MM.1S (cell line): ENCODE data around the gene ATG4D.

Experiments used
- CTCF ChIP-seq: fragments of 300-600 bp; sonication (generic); IDR thresholded peaks from 2 replicates; pipeline ENCODE4 v1.5.1; 2016; ENCODE audit warnings: antibody characterized with exemption, low read length, mixed read lengths
- EZH2phosphoT487 ChIP-seq: fragments of 300-600 bp; sonication (generic); IDR thresholded peaks from 2 replicates; pipeline ENCODE4 v1.6.1; 2018; ENCODE audit warnings: antibody characterized with exemption, low read length

DNA sequence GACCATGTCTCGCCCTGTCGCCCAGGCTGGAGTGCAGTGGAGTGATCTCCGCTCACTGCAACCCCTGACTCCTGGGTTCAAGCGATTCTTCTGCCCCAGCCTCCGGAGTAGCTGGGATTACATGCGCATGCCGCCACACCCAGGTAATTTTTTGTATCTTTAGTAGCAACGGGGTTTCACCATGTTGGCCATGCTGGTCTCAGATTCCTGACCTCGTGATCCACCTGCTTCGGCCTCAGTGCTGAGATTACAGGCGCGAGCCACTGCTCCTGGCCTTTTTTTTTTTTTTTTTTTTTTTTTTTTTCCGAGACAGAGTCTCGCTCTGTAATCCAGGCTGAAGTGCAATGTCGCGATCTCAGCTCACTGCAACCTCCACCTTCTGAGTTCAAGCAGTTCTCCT lies 35.7 kb upstream of the ATG4D start:
- TF ChIP-seq CTCF (no peak), EZH2phosphoT487 (no peak)
